ENCODE results near the gene MED26.

DNA sequence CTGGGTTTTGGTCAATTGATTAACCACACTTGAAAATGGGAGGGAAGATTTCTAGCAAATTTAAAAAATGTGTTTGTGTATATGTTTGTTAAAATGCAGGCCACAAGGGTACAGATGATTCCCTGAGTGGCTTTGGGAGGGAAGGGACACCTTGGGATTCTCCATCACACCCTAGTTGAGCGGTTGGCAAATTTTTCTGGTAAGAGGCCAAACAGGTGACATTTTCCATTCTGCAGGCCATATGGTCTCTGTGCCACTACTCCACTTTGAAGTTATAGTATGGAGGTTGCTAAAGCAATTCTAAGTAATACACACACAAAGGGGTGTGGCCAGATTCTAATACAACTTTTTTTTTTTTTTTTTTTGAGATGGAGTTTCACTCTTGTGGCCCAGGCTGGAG, 12.9 kb upstream of the MED26 start:
- TF ChIP-seq EZH2 (IDR thresholded peaks at IDR 0.05) (no peak), POLR2AphosphoS5 (IDR thresholded peaks at IDR 0.05; ENCODE audit: borderline replicate concordance, low read depth, low read length) (no peak)

Data from SK-N-MC (cell line).